Uterus (tissue), 2 donors: ENCODE measurements around the gene CDK5RAP1.

Experiments used
- POLR2A ChIP-seq, 2 donors: fragments of 450-650 bp; IDR thresholded peaks; one replicate each; pipeline ENCODE4 v1.6.1; 2016; ENCODE audit warnings: antibody characterized with exemption in 2 of 2, mild to moderate bottlenecking in 1 of 2, moderate library complexity in 1 of 2
- TF ChIP-seq, protein P1 (sequence below), 4 experiments: fragments of 200-600 bp in 2 of 4; fragments of 450-650 bp in 2 of 4; sonication (generic) in 2 of 4; IDR thresholded peaks; one replicate each; pipeline ENCODE4 v1.5.1; 2016 to 2019; ENCODE audit warnings: antibody characterized with exemption in 4 of 4, mild to moderate bottlenecking in 2 of 4, moderate library complexity in 1 of 4

- TF ChIP-seq, protein P1, sequence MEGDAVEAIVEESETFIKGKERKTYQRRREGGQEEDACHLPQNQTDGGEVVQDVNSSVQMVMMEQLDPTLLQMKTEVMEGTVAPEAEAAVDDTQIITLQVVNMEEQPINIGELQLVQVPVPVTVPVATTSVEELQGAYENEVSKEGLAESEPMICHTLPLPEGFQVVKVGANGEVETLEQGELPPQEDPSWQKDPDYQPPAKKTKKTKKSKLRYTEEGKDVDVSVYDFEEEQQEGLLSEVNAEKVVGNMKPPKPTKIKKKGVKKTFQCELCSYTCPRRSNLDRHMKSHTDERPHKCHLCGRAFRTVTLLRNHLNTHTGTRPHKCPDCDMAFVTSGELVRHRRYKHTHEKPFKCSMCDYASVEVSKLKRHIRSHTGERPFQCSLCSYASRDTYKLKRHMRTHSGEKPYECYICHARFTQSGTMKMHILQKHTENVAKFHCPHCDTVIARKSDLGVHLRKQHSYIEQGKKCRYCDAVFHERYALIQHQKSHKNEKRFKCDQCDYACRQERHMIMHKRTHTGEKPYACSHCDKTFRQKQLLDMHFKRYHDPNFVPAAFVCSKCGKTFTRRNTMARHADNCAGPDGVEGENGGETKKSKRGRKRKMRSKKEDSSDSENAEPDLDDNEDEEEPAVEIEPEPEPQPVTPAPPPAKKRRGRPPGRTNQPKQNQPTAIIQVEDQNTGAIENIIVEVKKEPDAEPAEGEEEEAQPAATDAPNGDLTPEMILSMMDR (IDR thresholded peaks at IDR 0.05): no peak
- TF ChIP-seq POLR2A (IDR thresholded peaks at IDR 0.05): no peak
These were observed 43.7 kb upstream of the CDK5RAP1 start for GRCh38 chr20:33444797-33445560.
